Lung (tissue), 12 donors: ENCODE data around the gene GAB2. TPM values are rescaled to one million over a fixed set of nuclear protein-coding genes. Genes with fewer than 3 reads are reported as not detected.

Source experiments
- ATAC-seq: fragments of 200-7000 bp; cut with Tn5 transposase; one replicate; pipeline ENCODE4 v1.9.1; 2020; ENCODE audit warnings: moderate number of reproducible peaks; ENCODE audit not compliant: insufficient read depth, low FRiP score
- DNase-seq, 3 donors: peaks; one replicate each; pipeline ENCODE4 v3.0.0-alpha.2; 2013 to 2017
- H3K27ac ChIP-seq, 2 donors: one replicate each; pipeline ENCODE4 v1.5.1; 2013; ENCODE audit warnings: mild to moderate bottlenecking in 2 of 2, moderate library complexity in 2 of 2, control low read depth in 1 of 2, inconsistent platforms in 1 of 2, low read depth in 1 of 2, low read length in 1 of 2
- H3K27me3 ChIP-seq, 3 donors: one replicate each; pipeline ENCODE4 v1.5.1; 2013; ENCODE audit warnings: low read length in 2 of 3; ENCODE audit not compliant: control insufficient read depth in 3 of 3, insufficient read depth in 3 of 3
- H3K36me3 ChIP-seq, 4 donors: one replicate each; pipeline ENCODE4 v1.5.1; 2013; ENCODE audit warnings: low read length in 4 of 4, mild to moderate bottlenecking in 1 of 4, moderate library complexity in 1 of 4; ENCODE audit not compliant: control insufficient read depth in 4 of 4, insufficient read depth in 4 of 4
- H3K4me1 ChIP-seq, 5 donors: one replicate each; pipeline ENCODE4 v1.5.1; 2013; ENCODE audit warnings: low read length in 5 of 5, mild to moderate bottlenecking in 2 of 5, moderate library complexity in 1 of 5; ENCODE audit not compliant: control insufficient read depth in 5 of 5, insufficient read depth in 5 of 5
- H3K4me3 ChIP-seq: one replicate; pipeline ENCODE4 v1.5.1; 2013; ENCODE audit warnings: mild to moderate bottlenecking, control low read depth, moderate library complexity
- H3K9ac ChIP-seq, 2 donors: one replicate each; pipeline ENCODE4 v1.5.1; 2013; ENCODE audit warnings: low read length in 2 of 2, control low read depth in 1 of 2; ENCODE audit not compliant: insufficient read depth in 1 of 2
- H3K9me3 ChIP-seq, 4 donors: one replicate each; pipeline ENCODE4 v1.5.1; 2013; ENCODE audit warnings: low read length in 3 of 4, mild to moderate bottlenecking in 1 of 4, moderate library complexity in 1 of 4; ENCODE audit not compliant: control insufficient read depth in 4 of 4, insufficient read depth in 3 of 4
- CTCF ChIP-seq: IDR thresholded peaks from 2 replicates; pipeline ENCODE4 v1.5.1; 2012; ENCODE audit warnings: mild to moderate bottlenecking; ENCODE audit errors: control extremely low read depth, extremely low read depth
- WGBS, 2 donors: extraction: QIAGEN DNeasy Blood & Tissue Kit; methylation state at CpG; one replicate each; pipeline ENCODE4 v1.1.7; 2013; 5-methylcytosine and 5-hydroxymethylcytosine counted together
- polyA plus RNA-seq, 2 donors: library from polyadenylated mRNA; stranded (reverse); fragments of 200-250 nt; gene quantifications; one replicate each; pipeline ENCODE4 v1.2.1, GENCODE V29; 2013
- total RNA-seq, 2 donors: library from RNA; depleted of rRNA in 1 of 2; stranded (reverse); fragments of >200 nt in 1 of 2; gene quantifications; one replicate each; pipeline ENCODE4 v1.2.1, GENCODE V29; 2014 to 2021
- donor health status: control.
- donor health status: control.
- donor health status: Bipolar disorder and iron deficiency.
- donor health status: healthy.
- donor health status: DM: yes; HTN: yes; CAD: no.

Gene GAB2
- total and polyA plus RNA-seq, 4 donors: 17.8 to 47.9 (median 23.1) TPM

- DNase-seq (no peak), ATAC-seq (no peak)
- peaks cover 0 to 40% (median 13%) of the 10 kb centered on the region in 5 donors for H3K4me1 ChIP-seq
- no peak overlapping the region for H3K9ac ChIP-seq
- H3K27ac ChIP-seq: peak overlapping the region in 1 of 2 donors; percentile 66
- TF ChIP-seq CTCF: no peak
- WGBS, 2 donors: 97% methylated on average over 3 of the region's 3 CpGs
- no peak overlapping the region for H3K4me3 ChIP-seq
- no peaks in the 10 kb centered on the region for H3K9me3 ChIP-seq
- H3K27me3 ChIP-seq: no peaks in the 10 kb centered on the region
- peaks cover 0 to 2% (median 0%) of the 10 kb centered on the region in 4 donors for H3K36me3 ChIP-seq
Observed at GRCh38 chr11:78257654-78258053, 160.0 kb downstream of the GAB2 start.

- WGBS, 2 donors: 8 to 12% methylated on average over 3 of the region's 3 CpGs
- Histone ChIP-seq H3K4me1 (peaks cover 0 to 33% (median 8%) of the 10 kb centered on the region in 5 donors), H3K36me3 (peaks cover 0 to 2% (median 0%) of the 10 kb centered on the region in 4 donors), H3K27ac (peak overlapping the region in 1 of 2 donors; percentile 39), H3K9me3 (no peaks in the 10 kb centered on the region), H3K27me3 (no peaks in the 10 kb centered on the region), H3K9ac (no peak overlapping the region), H3K4me3 (no peak overlapping the region)
- ATAC-seq: peak; percentile 89
- peak; percentile 45 to 91 (median 79) for DNase-seq
- no peak for TF ChIP-seq CTCF
Observed at GRCh38 chr11:78256962-78257361, 160.7 kb downstream of the GAB2 start.

- no peak for DNase-seq
- no peaks in the 10 kb centered on the region for H3K27me3 ChIP-seq
- no peak for TF ChIP-seq CTCF
- WGBS, 2 donors: 93 to 98% methylated on average over 2 of the region's 2 CpGs
- H3K4me3 ChIP-seq: no peak overlapping the region
- H3K27ac ChIP-seq: no peak overlapping the region
- no peaks in the 10 kb centered on the region for H3K9me3 ChIP-seq
- H3K4me1 ChIP-seq: peaks cover 0 to 34% (median 16%) of the 10 kb centered on the region in 5 donors
- ATAC-seq: no peak
- peaks cover 0 to 2% (median 0%) of the 10 kb centered on the region in 4 donors for H3K36me3 ChIP-seq
- no peak overlapping the region for H3K9ac ChIP-seq
Observed at GRCh38 chr11:78255919-78256318, 161.7 kb downstream of the GAB2 start.

- no peaks in the 10 kb centered on the region for H3K9me3 ChIP-seq
- no peak for DNase-seq
- no peak for TF ChIP-seq CTCF
- no peak for ATAC-seq
- H3K4me3 ChIP-seq: no peak overlapping the region
- 93% methylated on average over 4 of the region's 4 CpGs for WGBS, 2 donors
- peaks cover 0 to 25% (median 19%) of the 10 kb centered on the region in 5 donors for H3K4me1 ChIP-seq
- no peak overlapping the region for H3K27ac ChIP-seq
- H3K9ac ChIP-seq: no peak overlapping the region
- no peaks in the 10 kb centered on the region for H3K27me3 ChIP-seq
- peaks cover 0 to 7% (median 2%) of the 10 kb centered on the region in 4 donors for H3K36me3 ChIP-seq
Observed at GRCh38 chr11:78254268-78254667, 163.4 kb downstream of the GAB2 start.
